NCI-H1694 treated with DMSO at 0.1 percent for 48 hours (cell line): ENCODE measurements around the gene ENTPD2.
A peak's percentile ranks its signal among the peaks of the same experiment; 100 is the strongest.

Experiments
- DNase-seq: peaks from one replicate; lab custom pipeline; 2025; lab: John Stamatoyannopoulos, UW

ENTPD2 gene

DNA sequence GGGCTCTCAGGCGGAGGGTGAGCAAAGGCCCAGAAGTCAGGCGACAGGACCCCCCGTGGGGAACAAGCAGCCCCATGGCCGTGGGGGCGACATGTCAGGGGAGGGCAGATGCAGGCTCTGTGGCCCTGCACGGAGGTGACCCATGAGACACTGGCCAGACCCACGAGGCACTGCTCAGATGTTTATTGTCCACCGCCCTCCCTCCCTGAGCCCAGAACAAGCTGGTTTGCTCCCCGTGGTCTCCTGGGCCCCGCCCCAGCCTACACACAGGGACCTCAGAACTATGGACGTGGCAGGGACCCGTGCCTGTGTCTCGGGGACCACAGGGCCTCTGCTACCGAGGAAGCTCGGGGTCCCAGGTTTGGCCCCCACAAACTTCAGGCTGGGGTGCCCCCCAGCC lies 23.9 kb downstream of the ENTPD2 start:
- DNase-seq, result no peak

DNA sequence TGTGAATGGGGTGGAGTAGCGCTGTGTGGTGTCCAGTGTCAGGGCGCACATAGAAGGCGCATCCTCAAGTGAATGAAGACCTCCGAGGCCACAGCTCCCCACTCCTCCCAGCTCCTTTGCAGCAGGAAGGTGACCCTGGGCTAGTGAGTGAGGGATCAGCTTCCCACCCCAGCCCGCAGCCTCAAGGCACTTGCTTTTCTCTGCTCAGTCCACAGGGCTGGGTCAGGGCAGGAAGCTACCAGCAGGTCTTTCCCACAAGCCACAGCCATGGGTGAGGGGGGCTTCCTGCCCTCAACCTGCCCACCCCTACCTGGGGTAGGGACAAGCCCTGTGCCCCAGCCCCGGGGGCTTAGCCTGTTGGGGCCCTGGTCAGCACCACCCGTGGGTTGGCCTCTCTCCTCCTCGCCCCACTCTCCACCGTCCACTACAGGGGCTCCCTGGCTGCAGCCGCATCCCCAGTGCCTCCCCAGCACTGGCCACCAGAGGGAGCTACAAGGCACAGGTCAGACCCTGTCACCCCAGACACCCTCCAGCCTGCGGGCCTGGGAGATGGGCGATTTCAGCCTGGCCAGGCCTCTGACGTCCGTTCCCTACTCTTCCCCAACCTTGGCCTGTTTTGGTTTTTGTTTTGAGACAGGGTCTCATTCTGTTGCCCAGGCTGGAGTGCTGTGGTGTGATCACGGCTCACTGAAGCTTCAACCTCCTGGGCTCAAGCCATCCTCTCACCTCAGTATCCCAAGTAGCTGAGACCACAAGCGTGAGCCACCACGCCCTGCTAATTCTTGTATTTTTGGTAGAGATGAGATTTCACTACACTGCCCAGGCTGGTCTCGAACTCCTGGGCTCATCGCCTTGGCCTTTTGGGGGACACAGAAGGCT lies 24.6 kb downstream of the ENTPD2 start:
- no peak for DNase-seq

DNA sequence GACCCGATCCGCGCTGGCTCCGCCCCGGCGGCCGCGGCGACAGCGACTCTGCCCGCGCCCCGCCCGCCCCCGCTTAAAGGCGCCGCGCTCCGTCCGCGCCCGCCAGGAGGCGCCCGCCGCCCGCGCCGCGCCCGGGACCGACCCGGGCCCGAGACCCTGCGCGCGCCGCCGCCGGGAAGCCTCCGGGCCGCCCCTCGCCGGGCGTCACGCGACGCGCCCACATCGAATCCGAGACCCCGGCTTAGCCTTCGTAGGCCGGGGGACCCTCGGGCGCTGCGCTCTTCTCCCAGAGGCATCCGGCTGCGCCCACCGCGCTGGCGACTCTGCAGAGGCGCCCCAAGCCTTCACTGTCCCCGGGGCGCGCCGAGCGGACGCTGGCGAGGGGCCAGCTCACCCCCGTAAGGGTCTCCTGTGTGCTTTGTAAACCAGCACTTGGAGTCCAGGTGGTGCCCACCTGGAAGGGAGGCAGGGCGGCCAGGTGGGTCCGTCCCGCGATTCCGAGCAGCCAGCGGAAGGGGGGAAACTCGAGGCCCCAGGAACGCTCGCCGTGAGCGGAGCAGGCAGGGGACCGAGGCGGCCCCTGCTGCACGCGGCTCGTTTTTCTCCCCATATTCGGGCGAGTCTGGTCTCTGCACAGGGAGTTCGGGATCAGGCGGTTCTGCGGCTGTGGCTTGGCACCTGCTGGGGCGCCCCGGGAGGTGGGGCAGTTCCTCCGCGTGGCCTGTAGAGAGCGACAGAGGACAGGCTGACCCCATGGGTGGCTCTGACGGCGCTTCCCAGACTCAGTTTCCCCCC lies 25.4 kb downstream of the ENTPD2 start:
- peak; percentile 17 for DNase-seq

DNA sequence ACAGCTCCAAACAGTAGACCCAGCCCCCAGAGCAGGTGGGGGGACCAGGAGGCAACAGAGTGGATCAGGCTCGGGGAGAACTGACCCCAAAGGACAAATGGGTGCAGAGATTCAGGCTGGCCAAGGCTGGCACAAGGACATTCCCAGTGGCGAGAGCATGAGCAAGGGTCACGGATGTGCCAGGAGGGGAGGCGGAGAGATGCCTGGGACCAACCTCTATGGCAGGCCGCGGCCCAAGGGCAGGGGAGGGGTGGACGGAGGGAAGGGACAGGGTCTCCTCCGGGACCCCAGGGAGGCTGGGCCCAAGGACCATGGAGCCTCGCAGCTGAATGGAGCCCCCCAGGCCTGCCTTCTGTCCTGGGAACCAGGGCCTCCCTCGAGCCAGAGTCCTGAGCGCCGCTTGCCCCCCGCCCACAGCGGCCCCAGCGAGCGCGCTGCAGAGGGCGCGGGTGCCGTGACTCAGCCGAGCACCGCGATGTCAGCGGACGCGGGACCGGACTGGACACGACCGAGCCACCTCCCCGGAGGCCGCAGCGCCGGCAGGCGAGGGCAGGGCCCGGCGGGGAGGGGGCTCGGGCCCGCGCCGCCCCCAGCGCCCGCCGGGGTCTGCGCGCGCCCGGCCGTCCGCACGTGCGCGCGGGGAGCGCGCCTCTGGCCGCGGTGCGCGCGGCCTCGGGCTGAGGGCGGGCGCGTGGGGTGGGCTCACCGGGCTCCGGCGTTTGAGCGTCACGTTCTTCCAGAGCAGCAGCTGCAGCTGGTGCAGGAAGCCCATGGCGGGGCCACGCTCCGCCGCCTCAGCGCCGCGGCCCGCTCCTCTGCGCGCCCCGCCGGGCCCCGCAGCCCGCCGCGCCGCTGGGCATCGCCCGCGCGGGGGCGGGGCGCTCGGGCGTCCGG lies 26.2 kb downstream of the ENTPD2 start, which contains the start of gene ABCA2:
TSS of gene ABCA2 (minus strand) at position 869 of the 894 bp plus-strand sequence. CDS start at position 772, 97 bp downstream.
- no peak for DNase-seq

DNA sequence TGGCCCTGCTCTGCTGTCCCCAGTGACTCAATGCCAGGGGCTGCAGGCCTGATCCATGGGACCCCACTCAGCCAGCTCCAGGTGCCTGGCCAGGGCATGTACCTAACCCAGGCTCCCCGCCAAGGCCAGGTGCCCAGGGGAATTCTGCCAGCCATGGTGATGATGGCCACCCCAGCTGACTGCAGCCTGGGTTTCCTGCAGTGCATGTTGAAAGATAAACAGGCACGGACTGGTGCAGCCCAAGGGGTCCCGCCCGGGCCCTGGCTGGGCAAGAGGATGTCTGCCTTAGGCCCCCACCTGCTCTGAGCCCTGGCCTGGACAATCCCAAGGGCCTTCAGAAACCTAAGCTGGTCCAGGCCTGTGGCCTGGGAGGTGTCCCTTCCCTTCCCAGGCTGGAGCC lies 27.0 kb downstream of the ENTPD2 start:
- DNase-seq, result no peak

DNA sequence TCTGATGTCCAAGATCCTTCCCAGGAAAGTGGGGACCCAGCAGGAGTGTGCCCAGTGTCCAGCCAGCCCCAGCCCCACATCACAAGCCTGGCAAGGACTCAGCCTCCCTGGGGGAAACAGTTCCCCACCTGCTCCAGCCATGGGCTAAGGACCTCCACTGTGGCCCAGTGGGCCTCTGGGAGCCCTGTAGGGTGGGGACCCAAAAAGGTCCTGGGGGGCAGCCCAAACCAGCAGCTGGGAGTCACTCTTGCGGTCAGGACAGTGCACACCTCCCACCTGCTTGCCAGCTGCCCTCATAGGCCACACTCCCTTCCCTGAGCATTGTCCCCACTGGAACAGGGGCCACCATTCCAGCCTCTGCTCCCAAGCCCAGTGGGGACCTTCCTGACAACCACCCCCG lies 27.5 kb downstream of the ENTPD2 start:
- DNase-seq, result no peak

DNA sequence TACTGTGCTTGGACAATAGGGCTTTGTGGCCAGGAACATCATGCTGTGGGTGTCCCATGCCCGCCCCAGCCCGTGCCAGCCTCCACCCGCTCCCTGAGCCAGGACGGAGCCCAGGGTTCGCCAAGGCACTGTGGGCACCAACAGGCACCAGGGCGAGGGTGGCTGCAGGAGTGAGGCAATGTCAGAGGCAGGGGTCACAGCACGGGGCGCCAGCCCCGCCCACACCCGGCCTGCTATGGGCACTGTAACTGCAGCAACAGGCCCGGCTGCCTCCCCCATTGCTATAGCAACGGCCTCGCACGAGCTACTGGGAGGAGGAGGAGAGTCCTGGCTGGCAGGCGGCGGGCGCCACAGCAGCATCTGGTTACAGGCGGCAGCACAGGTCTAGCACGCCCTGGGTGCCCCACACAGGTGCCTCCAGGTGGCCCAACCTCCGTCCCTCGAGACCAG lies 28.3 kb downstream of the ENTPD2 start:
- DNase-seq, result peak; percentile 34

DNA sequence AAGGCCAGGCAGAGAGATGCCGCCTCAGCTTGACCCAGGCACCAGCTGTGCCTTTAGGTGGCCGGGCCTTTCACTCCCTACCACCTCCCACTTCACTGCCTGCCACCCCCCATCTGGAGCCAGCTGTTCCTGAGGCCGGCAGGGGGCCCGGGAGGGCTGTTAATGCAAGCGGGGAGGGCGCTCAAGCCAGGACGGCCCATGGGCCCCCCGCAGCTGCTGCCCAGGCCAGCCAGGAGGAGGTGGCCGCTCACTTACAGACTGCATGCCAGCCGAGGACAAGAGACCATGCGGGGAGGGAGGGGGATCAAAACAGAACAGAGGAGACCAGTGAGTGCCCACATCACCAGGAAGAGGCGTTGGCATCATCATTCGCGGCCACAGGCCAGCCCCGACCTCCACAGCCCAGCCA lies 30.3 kb downstream of the ENTPD2 start:
- DNase-seq, result no peak

DNA sequence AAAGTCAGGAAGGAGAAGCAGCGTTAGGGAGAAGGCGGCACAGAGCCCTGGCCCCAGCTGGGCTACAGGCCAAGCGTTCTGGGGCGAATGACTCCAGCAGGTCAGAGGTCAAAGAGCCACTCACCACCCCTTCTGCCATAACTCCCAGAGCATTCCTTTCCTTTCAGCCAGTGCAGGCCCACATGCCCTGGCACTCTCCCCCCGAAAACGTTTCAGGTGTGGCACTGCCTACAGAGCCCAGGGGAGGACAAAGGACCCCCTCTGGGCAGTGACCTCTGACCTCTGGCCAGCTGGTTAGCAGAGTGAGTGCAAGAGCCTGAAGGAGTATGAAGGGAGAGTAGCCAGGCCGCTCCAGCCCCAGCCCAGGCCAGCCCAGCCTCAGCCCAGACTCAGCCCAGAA lies 30.7 kb downstream of the ENTPD2 start:
- DNase-seq, result no peak

DNA sequence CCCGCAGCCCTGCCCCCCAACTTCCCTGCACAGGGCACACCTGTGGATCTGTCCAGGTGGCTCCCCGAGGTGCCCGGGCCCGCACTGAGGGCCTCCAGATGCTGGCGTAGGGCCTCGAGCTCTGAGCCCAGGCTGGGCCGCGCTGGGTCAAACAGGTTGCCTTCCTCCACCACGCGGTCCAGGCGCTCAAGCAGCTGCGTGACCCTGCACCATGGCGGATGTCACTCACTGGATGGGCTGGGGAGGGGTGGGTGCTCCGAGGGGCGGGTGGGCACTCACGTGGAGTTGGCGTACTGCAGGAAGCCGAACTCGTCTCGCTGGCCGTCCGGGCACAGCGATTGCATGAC lies 31.2 kb downstream of the ENTPD2 start:
- DNase-seq, result no peak

DNA sequence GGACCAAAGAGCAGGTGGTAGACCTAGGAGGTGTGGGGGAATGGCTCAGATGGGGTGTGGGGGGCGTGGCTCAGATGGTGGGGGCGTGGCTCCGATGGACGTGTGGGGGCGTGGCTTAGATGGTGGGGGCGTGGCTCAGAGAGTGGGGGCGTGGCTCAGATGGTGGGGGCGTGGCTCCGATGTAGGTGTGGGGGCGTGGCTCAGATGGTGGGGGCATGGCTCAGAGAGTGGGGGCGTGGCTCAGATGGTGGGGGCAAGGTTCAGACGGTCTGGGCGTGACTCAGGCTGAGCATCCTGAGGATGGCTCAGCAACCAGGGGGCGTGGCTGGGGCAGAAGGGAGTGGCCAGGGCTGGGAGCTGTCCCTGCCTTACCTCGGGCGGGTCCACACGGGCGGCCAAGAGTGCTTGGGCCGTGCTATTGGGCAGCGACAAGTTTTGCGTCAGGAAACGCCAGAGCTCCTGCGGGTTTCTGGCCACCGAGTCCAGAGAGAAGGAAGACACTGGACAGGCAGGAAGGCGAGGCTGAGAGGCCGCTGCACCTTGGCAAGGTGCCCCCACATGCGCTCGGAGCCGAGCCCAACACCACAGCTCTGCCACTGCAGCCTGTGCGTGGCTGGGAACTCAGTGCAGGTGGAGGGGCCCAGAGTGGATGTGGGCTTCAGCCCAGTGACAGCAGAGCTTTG lies 31.7 kb downstream of the ENTPD2 start:
- DNase-seq, result no peak

DNA sequence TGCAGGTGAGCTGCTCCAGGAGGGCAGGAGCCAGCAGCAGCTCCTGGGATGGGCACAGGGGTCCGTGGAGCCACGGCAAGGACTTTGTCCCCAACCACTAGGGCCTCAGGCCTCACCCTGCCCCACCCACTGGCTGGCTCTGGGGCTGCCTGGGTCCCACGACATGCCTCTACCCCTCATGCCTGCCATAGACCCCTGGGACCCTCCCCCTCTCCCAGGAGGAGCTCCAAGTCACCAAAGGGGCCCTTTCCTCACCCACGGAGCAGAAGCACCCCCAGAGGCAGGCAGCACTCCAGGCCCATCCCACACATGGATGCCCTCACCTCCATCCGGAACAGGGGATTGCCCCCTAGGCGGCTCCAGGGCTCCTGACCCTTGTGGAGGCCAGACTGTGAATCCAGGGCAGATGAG lies 32.3 kb downstream of the ENTPD2 start:
- DNase-seq, result no peak

DNA sequence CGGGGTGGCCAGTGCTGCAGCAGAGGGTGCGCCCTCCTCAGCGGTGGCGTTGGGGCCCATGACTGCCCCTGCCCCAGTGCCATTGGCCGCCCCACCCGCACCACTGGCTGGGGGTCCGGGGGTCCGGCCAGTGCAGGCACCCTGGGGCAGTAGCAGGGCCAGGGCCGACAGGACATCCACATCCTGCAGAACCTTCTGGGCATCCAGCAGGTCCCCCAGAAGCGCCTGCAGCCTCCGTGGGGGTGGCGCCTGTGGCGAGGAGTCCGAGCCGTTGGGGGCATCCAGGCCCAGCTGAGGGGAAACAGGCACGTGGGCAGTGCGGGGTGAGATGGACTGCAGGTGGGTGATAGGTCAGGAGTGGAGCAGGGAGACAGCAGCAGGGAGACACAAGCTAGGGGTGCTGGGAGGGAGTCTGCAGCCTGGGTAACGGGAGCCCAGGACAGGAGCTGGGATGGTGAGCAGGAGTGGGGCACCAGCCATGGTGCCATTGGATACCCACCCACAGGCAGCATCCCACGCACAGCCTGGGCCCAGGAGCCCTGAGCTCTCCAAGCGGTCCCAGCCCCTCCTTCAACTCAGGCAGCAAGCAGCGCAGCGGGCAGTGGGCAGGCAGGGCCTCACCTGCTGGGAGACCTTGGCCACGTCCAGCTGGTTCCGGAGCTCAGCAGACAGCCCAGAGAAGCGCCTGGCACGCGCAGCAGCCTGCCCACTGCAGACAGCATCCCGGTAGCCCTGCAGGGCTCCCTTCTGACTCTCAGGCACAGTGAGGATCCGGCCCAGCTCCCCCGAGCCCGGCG lies 32.9 kb downstream of the ENTPD2 start:
- no peak for DNase-seq

DNA sequence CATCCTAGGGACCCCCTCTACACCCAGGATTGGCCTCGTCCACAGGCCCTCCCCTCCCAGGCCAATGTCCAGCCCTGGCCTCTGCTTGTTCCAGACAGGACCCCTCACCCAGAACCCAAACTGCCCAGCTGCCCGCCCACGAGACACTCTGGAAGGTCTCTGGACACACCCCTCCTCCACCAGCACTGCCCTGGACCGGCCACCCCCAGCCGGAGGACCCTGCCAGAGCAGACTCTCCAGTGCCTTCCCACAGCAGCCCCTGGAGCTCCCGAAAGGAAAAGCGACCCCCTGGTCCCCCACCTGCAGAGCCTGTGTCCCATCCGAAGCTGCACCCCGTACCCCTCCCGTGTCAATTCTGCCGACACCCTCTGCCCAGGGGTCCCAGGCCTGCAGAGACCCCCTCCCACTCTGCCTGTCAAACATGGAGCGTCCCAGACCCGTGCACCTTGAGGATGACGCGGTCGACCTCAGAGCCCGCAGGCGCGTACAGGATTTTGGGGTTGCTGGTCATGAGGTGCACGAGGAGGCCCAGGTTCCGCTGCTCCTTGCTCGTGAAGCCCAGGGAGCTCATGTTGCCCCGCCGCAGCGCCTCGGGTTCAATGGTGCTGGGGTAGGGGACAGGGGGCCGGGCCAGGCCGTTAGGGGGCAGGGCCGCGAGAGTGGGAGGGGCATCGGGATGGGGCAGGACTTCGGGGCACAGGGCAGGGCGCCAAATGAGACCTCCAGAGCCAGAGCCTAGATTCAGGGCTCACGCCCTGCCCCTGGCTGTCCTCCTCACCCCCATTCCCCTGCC lies 33.8 kb downstream of the ENTPD2 start:
- DNase-seq, result no peak

DNA sequence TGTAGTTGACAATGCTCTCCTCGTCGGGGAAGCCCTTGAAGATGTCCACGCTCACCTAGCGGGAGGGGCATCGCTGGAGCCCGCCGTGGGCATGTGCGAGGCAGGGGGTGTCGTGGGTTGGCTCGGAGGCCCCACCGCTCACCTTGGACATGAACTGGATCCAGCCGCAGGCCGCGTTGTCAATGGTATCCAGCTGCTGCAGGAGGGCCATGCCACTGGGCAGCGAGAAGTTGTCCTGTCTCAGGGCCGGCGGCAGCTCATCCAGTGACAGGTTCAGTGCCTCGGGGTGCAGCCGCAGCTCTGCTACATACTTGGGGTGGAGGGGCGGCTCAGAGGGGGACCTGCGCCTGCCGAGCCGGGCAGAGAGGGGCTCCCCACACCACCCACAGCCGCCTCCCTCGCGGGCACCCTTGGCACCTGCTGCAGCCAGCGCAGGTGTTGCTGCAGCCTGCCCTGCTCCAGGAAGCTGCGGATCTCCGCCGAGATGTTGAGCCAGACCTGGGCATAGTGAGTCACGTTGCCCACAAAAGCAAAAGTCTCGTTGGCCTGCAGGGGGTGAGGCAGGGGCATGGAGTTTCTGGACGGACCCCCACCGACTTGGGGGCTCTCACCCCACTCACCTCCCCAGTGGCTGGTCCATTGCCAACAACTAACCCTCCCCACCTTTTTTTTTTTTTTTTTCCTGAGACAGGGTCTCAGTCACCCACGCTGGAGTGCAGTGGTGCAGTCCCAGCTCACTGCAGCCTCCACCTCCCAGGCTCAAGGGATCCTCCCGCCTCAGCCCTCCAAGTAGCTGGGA lies 34.9 kb downstream of the ENTPD2 start:
- DNase-seq, result no peak

DNA sequence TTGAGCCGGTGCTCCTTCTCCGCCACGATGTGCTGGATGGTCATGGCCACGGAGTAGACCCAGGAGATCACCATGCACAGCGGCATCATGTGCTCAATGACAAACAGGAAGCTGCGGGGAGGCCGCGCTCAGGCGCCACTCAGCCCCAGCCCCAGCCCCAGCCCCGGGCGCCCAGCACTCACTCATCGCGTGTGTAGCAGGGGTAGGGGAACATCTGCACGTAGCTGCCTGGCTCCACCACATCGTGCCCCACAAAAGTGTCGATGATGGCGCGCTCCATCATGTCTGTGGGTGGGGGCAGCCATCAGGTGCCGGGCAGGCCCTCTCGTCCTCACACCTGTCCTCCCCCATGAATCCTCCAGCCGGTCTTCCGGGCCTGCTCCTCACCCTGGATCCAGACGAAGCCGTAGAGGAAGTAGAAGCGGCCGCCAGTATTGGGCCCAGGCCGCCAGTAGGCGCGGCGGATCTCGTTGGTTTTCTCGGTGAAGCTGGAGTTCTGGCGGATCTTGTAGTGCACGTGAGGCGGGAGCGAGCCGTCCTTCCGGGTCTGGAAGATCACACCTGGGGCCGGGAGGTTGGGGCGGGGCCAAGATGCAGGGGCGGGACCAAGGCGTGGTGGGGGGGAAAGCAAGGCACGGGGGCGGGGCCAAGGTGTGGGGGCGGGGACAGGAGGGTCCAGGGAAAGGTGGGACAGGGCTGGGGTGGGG lies 35.9 kb downstream of the ENTPD2 start:
- no peak for DNase-seq

DNA sequence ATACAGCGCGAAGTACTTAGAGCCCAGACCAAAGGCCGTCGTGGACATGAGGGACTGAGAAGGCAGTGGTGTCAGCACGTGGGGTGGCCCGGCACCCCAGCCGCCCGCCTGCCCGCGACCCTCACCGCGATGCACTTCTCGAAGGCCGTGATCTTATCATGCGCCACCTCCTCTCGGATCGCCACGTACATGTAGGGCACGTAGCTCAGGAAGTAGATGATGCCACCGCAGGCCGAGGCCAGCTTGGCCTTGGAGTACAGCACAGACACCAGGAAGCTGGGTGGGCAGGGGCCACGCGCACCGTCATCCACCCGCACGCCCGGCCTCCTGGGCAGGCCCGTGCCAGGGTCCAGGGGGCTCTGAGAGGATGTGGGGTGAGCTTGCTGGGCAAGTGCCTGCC lies 36.8 kb downstream of the ENTPD2 start:
- no peak for DNase-seq

DNA sequence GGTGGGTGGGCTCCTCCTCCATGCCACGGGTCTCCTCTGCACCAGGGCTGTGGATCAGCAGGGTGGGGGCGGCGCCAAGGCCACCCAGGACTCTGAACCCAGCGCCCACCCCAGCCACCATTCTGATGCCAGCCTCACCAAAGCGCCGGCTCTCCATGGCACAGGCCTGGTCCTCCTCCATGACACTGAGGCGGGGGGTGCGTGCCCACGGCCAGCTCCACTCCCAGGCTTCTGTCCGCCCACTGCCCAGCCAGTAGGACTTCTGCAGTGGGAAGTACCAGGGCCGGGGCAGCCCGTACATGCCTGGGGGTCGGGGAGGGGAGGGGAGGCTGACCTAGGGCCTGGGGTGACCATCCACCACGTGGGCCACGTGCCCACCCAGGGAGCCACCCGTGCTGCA lies 37.4 kb downstream of the ENTPD2 start:
- no peak for DNase-seq
